ENCODE measurements around the gene MDK.
"Not testable (repeated sequence)": the region's sequence is repeated elsewhere in the genome, so short reads cannot be mapped to it uniquely, and the experiment has no call there.

Gene MDK

GRCh38 chr11:46367244-46367915 is 14.1 kb upstream of the MDK start:
- peak; percentile 35 to 69 (median 59) for DNase-seq (ENCODE audit: low read depth in 3 of 3, low spot score in 1 of 3)

- DNase-seq (ENCODE audit: low read depth in 3 of 3, low spot score in 1 of 3), result no peak
These were observed 13.6 kb upstream of the MDK start for GRCh38 chr11:46367916-46368267.

- peak in 1 of 3 donors; percentile 41 for DNase-seq (ENCODE audit: low read depth in 3 of 3, low spot score in 1 of 3)
These were observed 11.9 kb upstream of the MDK start for GRCh38 chr11:46369458-46370152.

GRCh38 chr11:46370253-46370652 is 11.2 kb upstream of the MDK start:
- DNase-seq (ENCODE audit: low read depth in 3 of 3, low spot score in 1 of 3), result no peak

- DNase-seq (ENCODE audit: low read depth in 3 of 3, low spot score in 1 of 3), result not testable (repeated sequence)
These were observed 10.2 kb upstream of the MDK start for GRCh38 chr11:46371262-46371661.

GRCh38 chr11:46372086-46372485 is 9.4 kb upstream of the MDK start:
- DNase-seq (ENCODE audit: low read depth in 3 of 3, low spot score in 1 of 3), result no peak

- DNase-seq (ENCODE audit: low read depth in 3 of 3, low spot score in 1 of 3), result not testable (repeated sequence)
These were observed 9.0 kb upstream of the MDK start for GRCh38 chr11:46372501-46372900.

GRCh38 chr11:46373787-46374740 is 7.4 kb upstream of the MDK start:
- DNase-seq (ENCODE audit: low read depth in 3 of 3, low spot score in 1 of 3), result no peak

- DNase-seq (ENCODE audit: low read depth in 3 of 3, low spot score in 1 of 3), result no peak
These were observed 6.7 kb upstream of the MDK start for GRCh38 chr11:46374815-46375214.

GRCh38 chr11:46375392-46376101 is 5.9 kb upstream of the MDK start:
- no peak for DNase-seq (ENCODE audit: low read depth in 3 of 3, low spot score in 1 of 3)

- no peak for DNase-seq (ENCODE audit: low read depth in 3 of 3, low spot score in 1 of 3)
These were observed 5.0 kb upstream of the MDK start for GRCh38 chr11:46376258-46377050.

GRCh38 chr11:46377290-46377689 is 4.2 kb upstream of the MDK start:
- no peak for DNase-seq (ENCODE audit: low read depth in 3 of 3, low spot score in 1 of 3)

GRCh38 chr11:46377831-46378230 is 3.6 kb upstream of the MDK start:
- DNase-seq (ENCODE audit: low read depth in 3 of 3, low spot score in 1 of 3), result no peak

GRCh38 chr11:46378296-46378695 is 3.2 kb upstream of the MDK start:
- no peak for DNase-seq (ENCODE audit: low read depth in 3 of 3, low spot score in 1 of 3)

- no peak for DNase-seq (ENCODE audit: low read depth in 3 of 3, low spot score in 1 of 3)
These were observed 2.5 kb upstream of the MDK start for GRCh38 chr11:46378811-46379481.

GRCh38 chr11:46379482-46380293 is 1.8 kb upstream of the MDK start:
- not testable (repeated sequence) for DNase-seq (ENCODE audit: low read depth in 3 of 3, low spot score in 1 of 3)

GRCh38 chr11:46380340-46381047 is 975 bp upstream of the MDK start:
- peak in 1 of 3 donors; percentile 53 for DNase-seq (ENCODE audit: low read depth in 3 of 3, low spot score in 1 of 3)
